Measurements from ENCODE around the gene HSP90AA1. TPM values are rescaled to one million over a fixed set of nuclear protein-coding genes. Genes with fewer than 3 reads are reported as not detected.

Gene HSP90AA1
- total and polyA plus RNA-seq, 8 donors, result 103 to 279 (median 224) TPM

GRCh38 chr14:102105369-102105768 lies 18.5 kb upstream of the HSP90AA1 start:
- Histone ChIP-seq H3K36me3 (no peaks in the 10 kb centered on the region), H3K27ac (no peak overlapping the region), H3K27me3 (no peaks in the 10 kb centered on the region), H3K4me1 (no peaks in the 10 kb centered on the region), H3K4me3 (no peak overlapping the region), H3K9me3 (no peaks in the 10 kb centered on the region)
- no peak for DNase-seq
- TF ChIP-seq, protein P1, sequence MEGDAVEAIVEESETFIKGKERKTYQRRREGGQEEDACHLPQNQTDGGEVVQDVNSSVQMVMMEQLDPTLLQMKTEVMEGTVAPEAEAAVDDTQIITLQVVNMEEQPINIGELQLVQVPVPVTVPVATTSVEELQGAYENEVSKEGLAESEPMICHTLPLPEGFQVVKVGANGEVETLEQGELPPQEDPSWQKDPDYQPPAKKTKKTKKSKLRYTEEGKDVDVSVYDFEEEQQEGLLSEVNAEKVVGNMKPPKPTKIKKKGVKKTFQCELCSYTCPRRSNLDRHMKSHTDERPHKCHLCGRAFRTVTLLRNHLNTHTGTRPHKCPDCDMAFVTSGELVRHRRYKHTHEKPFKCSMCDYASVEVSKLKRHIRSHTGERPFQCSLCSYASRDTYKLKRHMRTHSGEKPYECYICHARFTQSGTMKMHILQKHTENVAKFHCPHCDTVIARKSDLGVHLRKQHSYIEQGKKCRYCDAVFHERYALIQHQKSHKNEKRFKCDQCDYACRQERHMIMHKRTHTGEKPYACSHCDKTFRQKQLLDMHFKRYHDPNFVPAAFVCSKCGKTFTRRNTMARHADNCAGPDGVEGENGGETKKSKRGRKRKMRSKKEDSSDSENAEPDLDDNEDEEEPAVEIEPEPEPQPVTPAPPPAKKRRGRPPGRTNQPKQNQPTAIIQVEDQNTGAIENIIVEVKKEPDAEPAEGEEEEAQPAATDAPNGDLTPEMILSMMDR (IDR thresholded peaks at IDR 0.05), result no peak
- TF ChIP-seq POLR2A (IDR thresholded peaks at IDR 0.05) (no peak), EP300 (IDR thresholded peaks at IDR 0.05) (no peak), POLR2AphosphoS5 (IDR thresholded peaks at IDR 0.05) (no peak)
- 73 to 89% (median 82%) methylated on average over 4 of the region's 4 CpGs for WGBS, 5 donors
- intact Hi-C loops (cut with DNase I; ENCODE audit: low total_unique reads), result no loop called here

- H3K4me1 ChIP-seq, result no peaks in the 10 kb centered on the region
- no peak overlapping the region for H3K27ac ChIP-seq
- no peaks in the 10 kb centered on the region for H3K9me3 ChIP-seq
- DNase-seq, result no peak
- H3K27me3 ChIP-seq, result no peaks in the 10 kb centered on the region
- 84 to 92% (median 88%) methylated on average over 10 of the region's 10 CpGs for WGBS, 5 donors
- TF ChIP-seq, protein P1 (IDR thresholded peaks at IDR 0.05), result no peak
- no peak for TF ChIP-seq EP300 (IDR thresholded peaks at IDR 0.05)
- no peak for TF ChIP-seq POLR2A (IDR thresholded peaks at IDR 0.05)
- no peak for TF ChIP-seq POLR2AphosphoS5 (IDR thresholded peaks at IDR 0.05)
- intact Hi-C loops (cut with DNase I; ENCODE audit: low total_unique reads), result no loop called here
- no peaks in the 10 kb centered on the region for H3K36me3 ChIP-seq
- no peak overlapping the region for H3K4me3 ChIP-seq
Measured at GRCh38 chr14:102103062-102103695, 16.3 kb upstream of the HSP90AA1 start.

- Histone ChIP-seq H3K4me3 (no peak overlapping the region), H3K27ac (no peak overlapping the region), H3K36me3 (no peaks in the 10 kb centered on the region), H3K9me3 (no peaks in the 10 kb centered on the region), H3K4me1 (peaks cover 0 to 9% (median 7%) of the 10 kb centered on the region in 4 donors), H3K27me3 (no peaks in the 10 kb centered on the region)
- TF ChIP-seq, protein P1 (IDR thresholded peaks at IDR 0.05), result no peak
- no peak for TF ChIP-seq POLR2AphosphoS5 (IDR thresholded peaks at IDR 0.05)
- TF ChIP-seq EP300 (IDR thresholded peaks at IDR 0.05), result no peak
- no peak for TF ChIP-seq POLR2A (IDR thresholded peaks at IDR 0.05)
- intact Hi-C loops (cut with DNase I; ENCODE audit: low total_unique reads), result loop anchor here (5.0 kb wide), 2 partner anchors 50 to 140 kb away; no protein-coding TSS in a partner anchor
- DNase-seq, result peak; percentile 45 to 86
- 35 to 56% (median 45%) methylated on average over 7 of the region's 7 CpGs for WGBS, 5 donors
Measured at GRCh38 chr14:102097441-102098135, 10.7 kb upstream of the HSP90AA1 start.

GRCh38 chr14:102096569-102097188 lies 9.8 kb upstream of the HSP90AA1 start:
- intact Hi-C loops (cut with DNase I; ENCODE audit: low total_unique reads), result loop anchor here (5.0 kb wide), 2 partner anchors 49 to 139 kb away; no protein-coding TSS in a partner anchor
- no peak overlapping the region for H3K4me3 ChIP-seq
- H3K36me3 ChIP-seq, result no peaks in the 10 kb centered on the region
- TF ChIP-seq EP300 (IDR thresholded peaks at IDR 0.05), result no peak
- peak in 1 of 3 donors; percentile 66 for TF ChIP-seq POLR2AphosphoS5 (IDR thresholded peaks at IDR 0.05)
- TF ChIP-seq, protein P1 (IDR thresholded peaks at IDR 0.05), result peak in 5 of 7 experiments; percentile 59 to 83 (median 77)
- TF ChIP-seq POLR2A (IDR thresholded peaks at IDR 0.05), result no peak
- peaks cover 0 to 9% (median 7%) of the 10 kb centered on the region in 4 donors for H3K4me1 ChIP-seq
- WGBS, 5 donors, result 31 to 34% (median 32%) methylated on average over 12 of the region's 12 CpGs
- peak; percentile 91 to 94 for DNase-seq
- H3K9me3 ChIP-seq, result no peaks in the 10 kb centered on the region
- H3K27ac ChIP-seq, result no peak overlapping the region
- no peaks in the 10 kb centered on the region for H3K27me3 ChIP-seq
